NT2/D1 (cell line): ENCODE data around the gene SEMA4B.

Source experiments
- SUZ12 ChIP-seq: IDR thresholded peaks from 2 replicates; pipeline ENCODE4 v1.6.1; 2011; ENCODE audit not compliant: insufficient read length, insufficient read depth; ENCODE audit errors: extremely low read depth
- YY1 ChIP-seq: IDR thresholded peaks from 2 replicates; pipeline ENCODE4 v1.6.1; 2011; ENCODE audit not compliant: insufficient read length, insufficient read depth

DNA sequence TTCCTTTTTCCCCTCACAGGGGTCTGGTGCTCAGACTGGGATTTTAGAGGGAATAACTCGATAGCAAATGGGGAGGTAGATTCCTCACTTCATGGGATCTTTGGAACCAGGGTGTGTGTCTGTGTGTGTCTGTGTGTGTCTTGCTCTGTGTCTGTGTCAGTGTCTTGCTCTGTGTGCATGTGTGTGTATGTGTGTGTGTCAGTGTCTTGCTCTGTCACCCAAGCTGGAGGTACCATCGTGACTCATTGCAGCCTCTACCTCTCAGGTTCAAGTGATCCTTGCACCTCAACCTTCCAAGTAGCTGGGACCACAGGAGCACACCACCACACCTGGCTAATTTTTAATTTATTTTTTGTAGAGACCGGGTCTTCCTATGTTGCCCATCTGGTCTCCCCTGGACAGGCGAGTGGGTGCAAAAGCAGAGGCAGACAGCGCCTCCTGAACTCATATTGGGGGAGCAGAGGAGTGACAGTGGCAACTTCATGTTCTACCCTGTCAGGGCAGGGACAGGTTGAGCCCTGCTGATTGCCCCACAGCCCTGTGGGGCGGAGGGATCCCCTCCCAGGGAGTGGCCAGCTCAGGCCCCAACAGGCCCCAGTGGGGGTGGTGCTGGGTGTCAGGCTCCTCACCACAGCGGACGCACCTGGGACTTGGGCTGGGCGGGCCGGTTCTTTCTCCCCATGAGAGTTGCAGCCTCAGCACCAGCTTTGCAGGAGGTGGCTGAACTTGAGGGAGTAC, 10.4 kb upstream of the SEMA4B start:
- no peak for TF ChIP-seq YY1
- TF ChIP-seq SUZ12: no peak
